Measurements from ENCODE around the gene HNRNPA2B1. TPM values are rescaled to one million over a fixed set of nuclear protein-coding genes. Genes with fewer than 3 reads are reported as not detected.

The HNRNPA2B1 gene
- total RNA-seq, 2 experiments from 2014 or later = 258 to 1,090 TPM

- peaks cover 66% of the 10 kb centered on the region for H3K79me2 ChIP-seq (ENCODE audit: insufficient read depth, low read depth, low read length)
- intact Hi-C loops (cut with micrococcal nuclease; ENCODE audit: unreplicated experiment) = loop anchor here (5.0 kb wide), 1 partner anchor 1313 kb away; no protein-coding TSS in a partner anchor
These were observed 44.8 kb downstream of the HNRNPA2B1 start for GRCh38 chr7:26155531-26156375.

GRCh38 chr7:26153823-26154783, 46.4 kb downstream of the HNRNPA2B1 start:
- intact Hi-C loops (cut with micrococcal nuclease; ENCODE audit: unreplicated experiment) = loop anchor here (2.0 to 5.0 kb wide), 2 partner anchors 63 to 187 kb away; no protein-coding TSS in a partner anchor
- ChIA-PET CTCF (ENCODE audit: unreplicated experiment) (no interaction called here), POLR2A (no interaction called here)
- Histone ChIP-seq H4K20me1 (ENCODE audit: insufficient read depth, low read length) (peaks cover 3% of the 10 kb centered on the region; the same call in 1 of the 2 replicates), H3K9me2 (ENCODE audit: insufficient read depth, low read length) (no peaks in the 10 kb centered on the region), H3K4me1 (ENCODE audit: insufficient read depth, low read length, poor library complexity, severe bottlenecking) (peaks cover 63% of the 10 kb centered on the region), H3K4me3 (ENCODE audit: low read depth, low read length, poor library complexity, severe bottlenecking) (peak overlapping the region; percentile 73), H2AFZ (ENCODE audit: low read length) (peak overlapping the region; percentile 96; the same call in 1 of the 2 replicates), H3K79me2 (ENCODE audit: insufficient read depth, low read depth, low read length) (peaks cover 61% of the 10 kb centered on the region), H3K4me2 (ENCODE audit: low read length) (peak overlapping the region; percentile 89), H3K36me3 (ENCODE audit: insufficient read depth, low read length) (no peaks in the 10 kb centered on the region), H3K9me3 (ENCODE audit: low read length) (no peaks in the 10 kb centered on the region), H3K27ac (ENCODE audit: low read depth, low read length, poor library complexity, severe bottlenecking) (peak overlapping the region; percentile 30)
- peak; percentile 53 for DNase-seq (ENCODE audit: low spot score)
- TF ChIP-seq CTCF (conservative IDR thresholded peaks at IDR 0.05; ENCODE audit: low read length) (no peak), EZH2phosphoT487 (IDR thresholded peaks at IDR 0.05; ENCODE audit: borderline replicate concordance, low read depth, low read length) (no peak)
- BruUV-seq (replicated peaks) = no TSS peak

More at GRCh38 chr7:26155531-26156375, 44.8 kb downstream of the HNRNPA2B1 start:
- POLR2A ChIA-PET = interaction anchor here (0.6 to 4.2 kb wide), 6 partner anchors 11 to 250 kb away, joined by 3 to 22 read pairs (median 3); no protein-coding TSS in a partner anchor
- DNase-seq (ENCODE audit: low spot score) = no peak
- H3K4me2 ChIP-seq (ENCODE audit: low read length) = peak overlapping the region; percentile 89
- BruUV-seq (replicated peaks) = no TSS peak
- CTCF ChIA-PET (ENCODE audit: unreplicated experiment) = no interaction called here
- no peak overlapping the region for H2AFZ ChIP-seq (ENCODE audit: low read length)
- no peaks in the 10 kb centered on the region; the same call in 1 of the 2 replicates for H3K36me3 ChIP-seq (ENCODE audit: insufficient read depth, low read length)
- peaks cover 72% of the 10 kb centered on the region for H3K4me1 ChIP-seq (ENCODE audit: insufficient read depth, low read length, poor library complexity, severe bottlenecking)
- H4K20me1 ChIP-seq (ENCODE audit: insufficient read depth, low read length) = peaks cover 6% of the 10 kb centered on the region; the same call in 1 of the 2 replicates
- no peak for TF ChIP-seq EZH2phosphoT487 (IDR thresholded peaks at IDR 0.05; ENCODE audit: borderline replicate concordance, low read depth, low read length)
- no peak for TF ChIP-seq CTCF (conservative IDR thresholded peaks at IDR 0.05; ENCODE audit: low read length)
- peak overlapping the region; percentile 60 for H3K27ac ChIP-seq (ENCODE audit: low read depth, low read length, poor library complexity, severe bottlenecking)
- peak overlapping the region; percentile 60 for H3K4me3 ChIP-seq (ENCODE audit: low read depth, low read length, poor library complexity, severe bottlenecking)
- no peaks in the 10 kb centered on the region for H3K9me3 ChIP-seq (ENCODE audit: low read length)
- H3K9me2 ChIP-seq (ENCODE audit: insufficient read depth, low read length) = no peaks in the 10 kb centered on the region

All from OCI-LY7 (cell line).